Fibroblast of villous mesenchyme (primary cell): Measurements from ENCODE around the gene NTHL1. TPM values are rescaled to one million over a fixed set of nuclear protein-coding genes. Genes with fewer than 3 reads are reported as not detected.

Source experiments
- DNase-seq: peaks from one replicate; pipeline ENCODE4 v3.0.0-alpha.2; 2010; ENCODE audit warnings: low read depth
- H3K4me3 ChIP-seq: 2 replicates; pipeline ENCODE4 v1.5.1; 2011; ENCODE audit warnings: low read depth, mild to moderate bottlenecking, low read length
- CTCF ChIP-seq: IDR thresholded peaks from 2 replicates; pipeline ENCODE4 v1.5.1; 2012; ENCODE audit warnings: low read depth, mild to moderate bottlenecking, low read length; ENCODE audit not compliant: insufficient read depth
- total RNA-seq: library from RNA; depleted of rRNA; stranded (reverse); fragments of >200 nt; gene quantifications from 2 replicates; pipeline ENCODE4 v1.2.3, GENCODE V29; 2012

The NTHL1 gene
- total RNA-seq: 25.5 and 31.9 TPM in 2 replicates

DNA sequence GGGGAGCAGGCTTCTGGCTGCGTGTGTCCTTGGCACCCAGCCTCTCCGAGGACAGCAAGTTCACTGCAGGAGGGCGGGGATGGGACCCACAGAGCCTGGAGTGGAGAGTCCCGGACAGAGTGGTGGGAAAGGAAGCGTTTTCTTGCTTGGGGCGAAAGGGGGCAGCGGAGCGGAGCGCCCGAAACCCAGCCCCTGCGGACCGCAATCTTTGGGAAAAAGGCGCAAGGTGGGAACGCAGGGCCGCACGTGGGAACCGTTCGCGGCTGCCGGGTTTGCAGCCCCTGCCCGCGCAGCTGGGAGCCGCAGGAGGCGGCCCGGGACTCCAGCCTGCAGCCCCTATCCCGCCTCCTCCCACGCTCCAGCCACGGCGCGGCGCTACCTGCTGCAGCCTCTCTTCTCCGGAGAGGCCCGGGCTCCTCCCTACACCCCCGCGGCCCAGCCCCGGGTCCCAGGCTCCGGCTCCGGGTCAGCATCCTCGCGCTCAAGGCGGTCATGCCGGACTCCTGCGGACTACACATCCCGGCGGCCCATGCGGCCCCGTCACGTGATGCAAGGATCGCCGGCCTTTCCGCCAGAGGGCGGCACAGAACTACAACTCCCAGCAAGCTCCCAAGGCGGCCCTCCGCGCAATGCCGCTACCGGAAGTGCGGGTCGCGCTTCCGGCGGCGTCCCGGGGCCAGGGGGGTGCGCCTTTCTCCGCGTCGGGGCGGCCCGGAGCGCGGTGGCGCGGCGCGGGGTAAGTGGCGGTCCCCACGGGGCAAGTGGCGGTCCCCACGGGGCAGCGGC is at the start of gene NTHL1, which contains the start of gene TSC2:
TSS of gene NTHL1 (minus strand) at position 505 of the 786 bp plus-strand sequence. CDS start at position 494, 11 bp downstream.
TSS of gene TSC2 (plus strand) at position 656 of the 786 bp plus-strand sequence. CDS start 631 bp downstream, outside the sequence.
- DNase-seq: peak; percentile 97
- peak within 1 kb of the TSS; percentile 82 for H3K4me3 ChIP-seq
- peak; percentile 38 for TF ChIP-seq CTCF

GRCh38 chr16:2096853-2097595 is 49.4 kb upstream of the NTHL1 start:
- H3K4me3 ChIP-seq: no peak overlapping the region
- no peak for DNase-seq
- no peak for TF ChIP-seq CTCF

GRCh38 chr16:2095918-2096582 is 48.4 kb upstream of the NTHL1 start:
- DNase-seq: no peak
- no peak overlapping the region for H3K4me3 ChIP-seq
- no peak for TF ChIP-seq CTCF

DNA sequence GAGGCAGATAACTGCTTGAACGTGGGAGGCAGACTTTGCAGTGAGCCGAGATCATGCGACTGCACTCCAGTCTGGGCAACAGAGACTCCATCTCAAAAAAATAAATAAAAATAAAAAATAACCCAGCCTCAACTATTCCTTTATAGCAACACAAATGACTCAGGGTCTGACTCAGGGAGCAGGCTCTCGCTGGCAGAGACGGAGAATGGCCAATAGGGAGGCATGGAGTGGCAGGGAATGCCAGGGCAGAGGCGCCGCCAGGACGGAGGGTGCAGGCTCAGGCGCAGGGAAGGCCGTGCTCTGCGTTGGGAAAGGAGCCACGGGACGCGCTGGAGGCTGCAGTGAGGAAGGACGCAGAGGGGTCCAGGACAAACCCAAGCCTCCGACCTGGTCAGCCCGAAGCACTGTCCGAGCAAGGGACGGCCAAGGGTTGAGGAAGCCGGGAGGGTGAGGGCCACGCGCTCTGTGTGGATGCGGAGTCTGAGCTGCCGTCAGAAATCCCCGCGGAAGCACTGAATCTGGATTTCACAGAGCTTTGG is 47.8 kb upstream of the NTHL1 start:
- no peak for TF ChIP-seq CTCF
- DNase-seq: no peak
- no peak overlapping the region for H3K4me3 ChIP-seq

GRCh38 chr16:2093793-2094192 is 46.2 kb upstream of the NTHL1 start:
- no peak overlapping the region for H3K4me3 ChIP-seq
- no peak for DNase-seq
- no peak for TF ChIP-seq CTCF

- no peak overlapping the region for H3K4me3 ChIP-seq
- no peak for DNase-seq
- no peak for TF ChIP-seq CTCF
Measured at GRCh38 chr16:2092866-2093265, 45.2 kb upstream of the NTHL1 start.
